Measurements from ENCODE around the gene ASIC3.

Gene ASIC3

DNA sequence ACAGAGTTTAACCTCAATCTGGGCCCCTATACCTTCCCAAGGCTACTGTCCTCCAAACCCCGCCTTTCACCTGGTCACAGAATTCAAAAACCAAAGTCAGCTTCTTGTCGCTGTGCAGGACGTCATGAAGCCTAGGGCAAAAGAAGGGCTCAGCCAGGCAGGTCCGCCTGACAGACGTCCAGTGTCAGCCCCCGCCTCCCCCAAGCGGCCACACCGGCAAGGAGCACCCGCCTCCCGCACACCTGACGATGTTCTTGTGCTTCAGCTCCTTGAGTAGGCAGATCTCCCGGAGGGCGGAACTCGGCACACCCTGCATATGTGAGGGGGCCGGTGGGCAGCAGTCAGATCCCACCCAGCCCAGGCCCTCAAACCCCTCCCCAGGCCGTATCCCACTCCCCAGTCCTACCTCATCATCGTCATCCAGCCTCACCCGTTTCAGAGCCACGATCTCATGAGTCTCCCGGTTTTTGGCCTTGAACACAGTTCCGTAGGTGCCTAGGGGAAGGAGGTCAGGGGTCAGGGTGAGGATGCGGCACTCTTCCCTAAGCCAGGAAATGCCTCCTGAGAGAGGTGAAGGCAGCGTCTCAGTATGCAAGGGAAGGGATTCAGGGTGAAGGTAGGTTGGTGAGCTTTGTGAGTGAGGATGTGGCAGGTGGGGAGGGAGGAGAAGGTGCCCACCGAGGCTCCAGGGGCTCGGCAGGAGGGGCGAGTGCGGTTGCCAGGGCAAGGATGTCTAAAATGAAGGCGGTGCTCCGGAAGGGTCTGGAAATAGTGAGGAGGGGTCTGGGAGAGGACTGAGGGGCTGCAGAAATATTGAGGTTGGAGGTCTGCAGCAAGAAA is 8.6 kb downstream of the ASIC3 start:
- no peak for DNase-seq (ENCODE audit: low read depth in 2 of 2, low spot score in 1 of 2)

- DNase-seq (ENCODE audit: low read depth in 2 of 2, low spot score in 1 of 2): no peak
Observed at GRCh38 chr7:151057506-151057988, 9.2 kb downstream of the ASIC3 start, which contains the start of gene CDK5. Gene CDK5, minus strand, starts transcription at chr7:151057897. Its CDS starts 49 bp downstream, at chr7:151057848.

DNA sequence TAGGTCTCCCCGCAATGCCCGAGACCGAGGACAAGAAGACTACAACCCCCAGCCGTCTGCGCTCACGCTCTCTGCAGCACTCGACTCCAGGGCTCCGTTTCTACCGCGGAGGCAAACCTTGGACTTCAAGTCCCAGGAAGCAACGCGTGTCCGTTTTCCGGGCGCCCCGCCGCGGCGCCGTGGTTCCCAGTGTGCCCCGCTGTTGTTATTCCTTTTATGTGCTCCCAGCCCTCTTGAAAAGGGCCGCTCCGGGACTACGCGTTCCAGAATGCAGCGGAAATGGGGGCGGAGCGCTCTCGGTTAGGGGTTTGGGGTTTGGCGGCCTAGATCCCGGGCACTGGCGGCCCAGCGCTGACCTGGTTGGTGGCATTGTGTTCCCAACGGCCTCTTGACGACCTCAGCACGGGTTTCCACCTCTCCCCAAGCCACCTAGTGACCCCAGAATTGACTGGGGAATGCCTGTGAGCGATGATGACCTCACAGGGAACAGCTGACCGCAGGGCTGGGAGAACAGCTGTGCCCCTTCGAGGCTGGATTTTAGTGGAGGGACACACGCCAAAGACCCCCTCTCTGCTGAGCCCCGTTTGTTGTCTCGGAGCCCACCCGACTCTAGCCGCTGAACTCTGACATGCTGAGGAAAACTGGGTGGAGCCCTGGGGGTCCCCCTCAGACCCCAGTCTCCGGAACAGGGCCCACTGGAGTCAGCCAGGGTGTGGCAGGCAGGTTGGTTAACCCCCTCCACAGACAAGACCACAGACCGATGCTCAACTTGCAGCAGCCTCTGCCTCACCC is 9.9 kb downstream of the ASIC3 start:
- peak; percentile 89 to 94 for DNase-seq (ENCODE audit: low read depth in 2 of 2, low spot score in 1 of 2)

DNA sequence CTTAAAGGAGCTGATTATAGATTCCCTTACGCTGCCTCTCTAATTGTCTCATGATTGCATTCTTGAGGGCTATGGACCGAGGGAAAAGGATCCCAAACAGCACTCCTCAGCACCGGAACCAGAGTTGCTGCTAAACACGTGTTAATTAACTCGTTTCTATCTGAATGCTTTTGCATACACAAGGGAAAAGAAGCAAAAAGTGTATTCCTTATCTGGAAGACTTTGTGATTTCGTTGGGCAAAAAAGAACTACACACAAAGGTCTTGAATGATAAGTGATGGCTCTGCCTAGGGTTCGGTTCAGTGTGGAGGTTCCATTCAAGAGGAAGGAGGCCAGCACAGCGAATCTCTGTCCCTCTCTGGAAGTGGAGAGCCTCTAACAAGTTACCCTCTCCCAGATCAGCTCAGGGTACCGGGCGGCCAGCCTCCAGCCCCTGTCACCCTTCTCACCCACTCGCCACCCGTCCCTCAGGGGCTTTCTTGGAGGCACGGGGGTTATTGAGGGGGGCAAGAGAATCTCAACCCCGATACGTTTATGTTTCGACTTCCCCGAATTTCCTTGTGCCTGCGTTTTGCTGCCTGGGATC is 10.5 kb downstream of the ASIC3 start:
- DNase-seq (ENCODE audit: low read depth in 2 of 2, low spot score in 1 of 2): no peak

- DNase-seq (ENCODE audit: low read depth in 2 of 2, low spot score in 1 of 2): no peak
Observed at GRCh38 chr7:151059367-151060112, 11.2 kb downstream of the ASIC3 start, which contains the start of gene SLC4A2. Gene SLC4A2, plus strand, starts transcription at chr7:151059589. Its CDS starts 2,399 bp downstream, at chr7:151061988.

- DNase-seq (ENCODE audit: low read depth in 2 of 2, low spot score in 1 of 2): no peak
Observed at GRCh38 chr7:151060113-151060415, 11.7 kb downstream of the ASIC3 start.

- no peak for DNase-seq (ENCODE audit: low read depth in 2 of 2, low spot score in 1 of 2)
Observed at GRCh38 chr7:151060416-151061212, 12.3 kb downstream of the ASIC3 start.

DNA sequence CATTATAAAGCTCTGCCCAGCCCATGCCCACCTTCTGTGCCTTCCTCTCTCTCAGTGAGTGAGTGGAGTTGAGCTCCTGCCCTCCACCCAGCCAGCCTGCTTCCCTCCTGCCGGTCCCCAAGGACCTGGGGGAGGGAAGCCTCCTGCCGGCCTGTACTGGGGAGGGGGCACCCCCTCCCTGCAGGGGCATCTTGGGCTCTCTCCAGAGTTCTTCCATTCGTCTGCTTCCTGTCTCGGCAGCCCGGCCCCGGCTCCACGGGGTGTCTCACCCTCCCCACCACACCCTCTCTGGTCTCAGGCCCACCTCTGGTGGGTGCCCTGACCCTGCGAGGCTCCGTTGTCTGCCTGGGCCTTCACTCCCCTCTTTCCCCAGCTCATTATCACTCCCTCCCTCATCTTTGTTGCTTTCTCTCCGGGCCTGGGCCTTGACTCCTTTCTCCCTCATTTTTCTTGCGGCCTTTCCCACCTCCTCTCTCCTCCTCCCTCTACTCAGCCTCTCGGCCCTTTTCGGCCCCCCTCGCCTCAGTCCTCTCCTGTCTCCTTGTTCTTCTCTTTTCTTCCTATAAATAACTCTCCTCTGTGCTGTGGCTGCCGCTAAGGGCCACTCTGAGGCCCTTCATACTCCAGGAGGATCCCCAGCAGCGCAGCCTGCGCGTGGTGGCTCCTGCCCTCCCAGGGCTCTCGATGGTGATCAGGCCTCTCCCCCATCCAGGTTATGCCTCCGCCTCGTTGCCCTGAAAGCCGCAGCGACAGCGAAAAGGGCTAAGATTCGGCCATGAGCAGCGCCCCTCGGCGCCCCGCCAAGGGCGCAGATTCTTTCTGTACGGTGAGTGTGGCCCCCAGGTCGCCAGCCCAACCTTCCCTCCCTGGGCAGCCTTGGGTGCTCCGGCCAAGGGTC is 13.1 kb downstream of the ASIC3 start:
- no peak for DNase-seq (ENCODE audit: low read depth in 2 of 2, low spot score in 1 of 2)

GRCh38 chr7:151062111-151062398 is 13.7 kb downstream of the ASIC3 start:
- no peak for DNase-seq (ENCODE audit: low read depth in 2 of 2, low spot score in 1 of 2)

- DNase-seq (ENCODE audit: low read depth in 2 of 2, low spot score in 1 of 2): no peak
Observed at GRCh38 chr7:151062399-151063211, 14.3 kb downstream of the ASIC3 start.

DNA sequence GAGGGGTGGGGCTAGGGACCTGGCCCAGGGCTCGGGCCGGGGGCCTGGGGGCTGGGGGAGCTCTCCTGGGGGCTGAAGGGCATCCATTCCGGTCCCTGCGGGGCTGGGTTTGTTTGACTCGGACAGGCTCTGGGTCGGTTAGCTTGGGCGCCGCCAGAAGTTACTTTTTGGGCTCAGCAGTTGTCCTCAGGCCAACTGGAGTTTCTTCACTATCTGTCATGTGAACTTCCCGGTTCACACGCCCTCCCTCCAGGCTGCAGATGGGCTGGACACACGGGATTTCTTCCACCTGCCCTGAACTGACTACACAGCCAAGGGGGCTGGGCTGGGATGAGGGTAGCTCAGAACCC is 14.9 kb downstream of the ASIC3 start:
- DNase-seq (ENCODE audit: low read depth in 2 of 2, low spot score in 1 of 2): no peak

GRCh38 chr7:151064454-151064853 is 16.1 kb downstream of the ASIC3 start:
- no peak for DNase-seq (ENCODE audit: low read depth in 2 of 2, low spot score in 1 of 2)

GRCh38 chr7:151064993-151065392 is 16.7 kb downstream of the ASIC3 start:
- DNase-seq (ENCODE audit: low read depth in 2 of 2, low spot score in 1 of 2): no peak

- no peak for DNase-seq (ENCODE audit: low read depth in 2 of 2, low spot score in 1 of 2)
Observed at GRCh38 chr7:151065516-151065915, 17.2 kb downstream of the ASIC3 start.

DNA sequence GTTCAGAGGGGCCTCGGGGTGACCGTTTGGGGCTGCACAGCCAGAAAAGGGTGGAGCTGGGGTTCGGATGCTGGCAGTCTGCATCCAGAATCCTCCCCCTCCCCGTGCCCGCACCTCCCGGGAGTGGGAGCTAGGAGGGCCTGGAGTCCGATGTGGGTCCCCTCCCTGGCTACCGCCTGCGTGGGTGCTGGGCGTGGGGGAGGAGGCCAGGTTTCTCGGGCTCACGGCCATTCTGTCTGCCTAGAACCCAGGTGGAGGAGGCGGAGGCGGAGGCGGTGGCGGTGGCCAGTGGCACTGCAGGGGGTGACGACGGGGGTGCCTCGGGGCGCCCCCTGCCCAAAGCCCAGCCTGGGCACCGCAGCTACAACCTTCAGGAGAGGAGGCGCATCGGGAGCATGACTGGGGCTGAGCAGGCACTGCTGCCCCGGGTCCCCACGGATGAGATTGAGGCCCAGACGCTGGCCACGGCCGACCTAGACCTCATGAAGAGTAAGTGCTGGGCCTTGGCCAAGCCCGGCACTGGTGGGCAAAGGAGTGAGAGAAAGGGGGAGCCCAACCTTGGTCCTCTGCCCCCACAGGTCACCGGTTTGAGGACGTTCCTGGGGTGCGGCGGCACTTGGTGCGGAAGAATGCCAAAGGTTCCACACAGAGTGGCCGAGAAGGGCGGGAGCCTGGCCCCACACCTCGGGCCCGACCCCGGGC is 18.1 kb downstream of the ASIC3 start:
- no peak for DNase-seq (ENCODE audit: low read depth in 2 of 2, low spot score in 1 of 2)

DNA sequence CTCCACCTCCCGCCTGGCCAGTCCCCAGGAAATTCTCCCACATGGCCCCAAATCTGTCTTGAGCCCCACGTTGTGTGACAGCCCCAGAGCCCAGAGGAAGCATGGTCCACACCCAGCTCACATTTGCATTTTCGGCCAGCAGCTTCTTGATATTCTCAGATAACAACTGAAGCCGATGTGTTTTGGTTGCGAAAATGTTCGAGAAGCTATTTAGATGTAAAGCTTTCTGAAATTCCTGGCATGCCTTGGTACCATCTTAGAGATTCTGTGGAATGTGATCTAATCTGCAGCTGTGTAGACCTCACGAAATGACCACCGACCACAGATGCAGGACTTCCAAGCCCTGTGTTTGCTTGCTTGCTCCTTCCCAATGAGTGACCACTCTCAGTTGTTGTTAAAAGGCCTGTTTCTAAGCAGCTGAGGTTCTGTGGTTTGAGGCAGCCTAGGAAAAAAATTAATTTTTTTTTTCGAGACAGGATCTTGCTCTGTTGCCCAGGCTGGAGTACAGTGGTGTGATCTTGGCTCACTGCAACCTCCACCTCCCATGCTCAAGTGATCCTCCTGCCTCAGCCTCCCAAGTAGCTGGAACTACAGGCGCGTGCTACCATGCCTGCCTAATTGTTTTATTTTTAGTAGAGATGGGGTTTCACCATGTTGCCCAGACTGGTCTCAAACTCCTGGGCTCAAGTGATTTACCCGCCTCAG is 19.9 kb downstream of the ASIC3 start:
- DNase-seq (ENCODE audit: low read depth in 2 of 2, low spot score in 1 of 2): no peak

DNA sequence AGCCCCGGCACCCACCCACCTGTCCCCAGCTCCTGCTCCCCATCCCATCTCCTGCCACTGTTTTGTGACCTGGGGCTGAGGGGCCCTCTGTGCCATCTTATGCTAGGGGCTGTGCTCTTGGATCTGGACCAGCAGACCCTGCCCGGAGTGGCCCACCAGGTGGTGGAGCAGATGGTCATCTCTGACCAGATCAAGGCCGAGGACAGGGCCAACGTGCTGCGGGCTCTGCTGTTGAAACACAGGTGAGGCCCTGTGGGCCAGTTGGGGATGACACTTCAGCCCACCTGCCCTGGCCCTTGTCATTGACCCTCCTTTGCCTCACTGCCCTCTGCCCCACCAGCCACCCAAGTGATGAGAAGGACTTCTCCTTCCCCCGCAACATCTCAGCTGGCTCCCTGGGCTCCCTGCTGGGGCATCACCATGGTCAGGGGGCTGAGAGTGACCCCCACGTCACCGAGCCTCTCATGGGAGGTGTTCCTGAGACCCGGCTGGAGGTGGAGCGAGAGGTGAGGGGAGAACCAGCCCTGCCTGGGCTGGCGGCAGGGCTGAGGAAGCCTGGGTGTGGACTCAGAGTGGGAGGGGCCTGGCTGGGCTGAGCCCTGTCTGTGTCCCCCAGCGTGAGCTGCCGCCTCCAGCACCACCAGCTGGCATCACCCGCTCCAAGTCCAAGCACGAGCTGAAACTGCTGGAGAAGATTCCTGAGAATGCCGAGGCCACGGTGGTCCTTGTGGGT is 21.7 kb downstream of the ASIC3 start:
- DNase-seq (ENCODE audit: low read depth in 2 of 2, low spot score in 1 of 2): no peak
